ENCODE data around the gene PKD2. TPM values are rescaled to one million over a fixed set of nuclear protein-coding genes. Genes with fewer than 3 reads are reported as not detected.
A peak's percentile ranks its signal among the peaks of the same experiment; 100 is the strongest.
"Not testable (repeated sequence)": the region's sequence is repeated elsewhere in the genome, so short reads cannot be mapped to it uniquely, and the experiment has no call there.

Gene PKD2
- total RNA-seq, 1 experiment from 2014 or later = 12.9 TPM

- DNase-seq (peak; percentile 16), ATAC-seq (peak; percentile 33)
- Histone ChIP-seq H3K9me2 (replicated peaks; ENCODE audit: low read length) (no peaks in the 10 kb centered on the region), H3K4me1 (ENCODE audit: insufficient read depth, low read length) (peaks cover 47% of the 10 kb centered on the region), H3K27ac (ENCODE audit: low read length) (peak overlapping the region; percentile 70), H3F3A (ENCODE audit: low read length, unreplicated experiment) (no peaks in the 10 kb centered on the region), H3K4me2 (ENCODE audit: low read length) (0 out of 2 replicates have a peak overlapping the region, but pooled peaks have one; percentile 62), H3K4me3 (ENCODE audit: low read length) (no peak overlapping the region), H3K9me3 (ENCODE audit: low read length) (no peaks in the 10 kb centered on the region), H3K9ac (ENCODE audit: low read length) (no peak overlapping the region), H3K27me3 (ENCODE audit: low read length) (no peaks in the 10 kb centered on the region), H3K36me3 (ENCODE audit: low read depth, low read length) (no peaks in the 10 kb centered on the region), H4K20me1 (ENCODE audit: low read length) (no peaks in the 10 kb centered on the region), H3K79me2 (ENCODE audit: low read length) (no peaks in the 10 kb centered on the region), H2AFZ (ENCODE audit: low read length) (no peak overlapping the region)
- CTCF ChIA-PET = no interaction called here
- BruUV-seq (replicated peaks) = no TSS peak
- POLR2A ChIA-PET (ENCODE audit: unreplicated experiment) = no interaction called here
- intact Hi-C loops (cut with micrococcal nuclease) = loop anchor here (5.0 kb wide), 1 partner anchor 35 kb away; no protein-coding TSS in a partner anchor
- TF ChIP-seq CTCF (conservative IDR thresholded peaks at IDR 0.05; ENCODE audit: low read depth, low read length) = no peak
- no peak for TF ChIP-seq EZH2 (IDR thresholded peaks at IDR 0.05; ENCODE audit: low read length, unreplicated experiment)
- no peak for TF ChIP-seq EZH2phosphoT487 (IDR thresholded peaks at IDR 0.05; ENCODE audit: borderline replicate concordance, low read length)
These were observed 100.1 kb downstream of the PKD2 start for GRCh38 chr4:88107406-88108107.

GRCh38 chr4:88108108-88108465 is 100.7 kb downstream of the PKD2 start:
- H3K9ac ChIP-seq (ENCODE audit: low read length); H3F3A ChIP-seq (ENCODE audit: low read length, unreplicated experiment); H4K20me1 ChIP-seq (ENCODE audit: low read length); BruUV-seq (replicated peaks); H3K36me3 ChIP-seq (ENCODE audit: low read depth, low read length); H3K9me3 ChIP-seq (ENCODE audit: low read length); ATAC-seq; DNase-seq; CTCF ChIA-PET; POLR2A ChIA-PET (ENCODE audit: unreplicated experiment); H3K9me2 ChIP-seq (replicated peaks; ENCODE audit: low read length); H2AFZ ChIP-seq (ENCODE audit: low read length); H3K4me2 ChIP-seq (ENCODE audit: low read length); H3K4me3 ChIP-seq (ENCODE audit: low read length); H3K79me2 ChIP-seq (ENCODE audit: low read length); H3K27me3 ChIP-seq (ENCODE audit: low read length): not testable (repeated sequence)
- Histone ChIP-seq H3K27ac (ENCODE audit: low read length) (peak overlapping the region; percentile 70; the same call in 1 of the 2 replicates), H3K4me1 (ENCODE audit: insufficient read depth, low read length) (peaks cover 47% of the 10 kb centered on the region)
- intact Hi-C loops (cut with micrococcal nuclease) = loop anchor here (5.0 kb wide), 1 partner anchor 34 kb away; no protein-coding TSS in a partner anchor

- no peaks in the 10 kb centered on the region for H3K9me2 ChIP-seq (replicated peaks; ENCODE audit: low read length)
- no peaks in the 10 kb centered on the region for H3K27me3 ChIP-seq (ENCODE audit: low read length)
- CTCF ChIA-PET = no interaction called here
- intact Hi-C loops (cut with micrococcal nuclease) = loop anchor here (5.0 kb wide), 1 partner anchor 34 kb away; no protein-coding TSS in a partner anchor
- no peaks in the 10 kb centered on the region for H3F3A ChIP-seq (ENCODE audit: low read length, unreplicated experiment)
- DNase-seq = no peak
- no peak overlapping the region for H3K9ac ChIP-seq (ENCODE audit: low read length)
- H4K20me1 ChIP-seq (ENCODE audit: low read length) = no peaks in the 10 kb centered on the region
- BruUV-seq (replicated peaks) = no TSS peak
- no peak overlapping the region for H3K27ac ChIP-seq (ENCODE audit: low read length)
- H3K36me3 ChIP-seq (ENCODE audit: low read depth, low read length) = no peaks in the 10 kb centered on the region
- H3K4me1 ChIP-seq (ENCODE audit: insufficient read depth, low read length) = peaks cover 47% of the 10 kb centered on the region
- no peak overlapping the region for H3K4me2 ChIP-seq (ENCODE audit: low read length)
- H3K79me2 ChIP-seq (ENCODE audit: low read length) = no peaks in the 10 kb centered on the region
- no peak overlapping the region for H2AFZ ChIP-seq (ENCODE audit: low read length)
- H3K4me3 ChIP-seq (ENCODE audit: low read length) = no peak overlapping the region
- H3K9me3 ChIP-seq (ENCODE audit: low read length) = no peaks in the 10 kb centered on the region
- ATAC-seq = no peak
- POLR2A ChIA-PET (ENCODE audit: unreplicated experiment) = no interaction called here
- TF ChIP-seq EZH2 (IDR thresholded peaks at IDR 0.05; ENCODE audit: low read length, unreplicated experiment) (no peak), EZH2phosphoT487 (IDR thresholded peaks at IDR 0.05; ENCODE audit: borderline replicate concordance, low read length) (no peak), CTCF (conservative IDR thresholded peaks at IDR 0.05; ENCODE audit: low read depth, low read length) (no peak)
These were observed 101.3 kb downstream of the PKD2 start for GRCh38 chr4:88108747-88109122.
